Astrocyte (in vitro differentiated cells and primary cell): Measurements from ENCODE around the gene CCSER1. TPM values are rescaled to one million over a fixed set of nuclear protein-coding genes. Genes with fewer than 3 reads are reported as not detected.

Experiments used
- DNase-seq: peaks from one replicate; pipeline ENCODE4 v3.0.0-alpha.2; 2010; ENCODE audit warnings: low read depth
- FAIRE-seq: peaks from 2 replicates; lab custom pipeline; 2011; peaks lifted over from hg19 to GRCh38; lab: Jason Lieb, UNC
- H2AFZ ChIP-seq: 2 replicates; pipeline ENCODE4 v1.6.0; 2012; ENCODE audit warnings: low read depth, low read length, inconsistent platforms
- H3K27ac ChIP-seq: 2 replicates; pipeline ENCODE4 v1.5.1; 2011; ENCODE audit warnings: low read depth, low read length, inconsistent platforms
- H3K27me3 ChIP-seq: 2 replicates; pipeline ENCODE4 v1.6.0; 2011; ENCODE audit warnings: low read length, inconsistent platforms; ENCODE audit not compliant: insufficient read depth
- H3K36me3 ChIP-seq: 2 replicates; pipeline ENCODE4 v1.5.1; 2011; ENCODE audit warnings: low read length, inconsistent platforms; ENCODE audit not compliant: insufficient read depth
- H3K4me1 ChIP-seq: 2 replicates; pipeline ENCODE4 v1.5.1; 2011; ENCODE audit warnings: low read length, inconsistent platforms; ENCODE audit not compliant: insufficient read depth
- H3K4me2 ChIP-seq: 2 replicates; pipeline ENCODE4 v1.6.0; 2012; ENCODE audit warnings: low read length, inconsistent platforms
- H3K4me3 ChIP-seq: 2 replicates; pipeline ENCODE4 v1.5.1; 2011; ENCODE audit warnings: low read depth, mild to moderate bottlenecking, low read length, inconsistent platforms; ENCODE audit not compliant: insufficient read depth
- H3K79me2 ChIP-seq: 2 replicates; pipeline ENCODE4 v1.6.0; 2012; ENCODE audit warnings: mild to moderate bottlenecking, low read length, inconsistent platforms; ENCODE audit not compliant: insufficient read depth
- H3K9ac ChIP-seq: 2 replicates; pipeline ENCODE4 v1.6.0; 2012; ENCODE audit warnings: mild to moderate bottlenecking, low read length, inconsistent platforms
- H3K9me3 ChIP-seq: 2 replicates; pipeline ENCODE4 v1.5.1; 2012; ENCODE audit warnings: low read depth, mild to moderate bottlenecking, low read length, inconsistent platforms; ENCODE audit not compliant: insufficient read depth
- H4K20me1 ChIP-seq: 2 replicates; pipeline ENCODE4 v1.6.0; 2012; ENCODE audit warnings: low read length, inconsistent platforms; ENCODE audit not compliant: insufficient read depth
- H3K27ac Mint-ChIP-seq: one replicate; pipeline ENCODE4 v1.8.0; 2021; ENCODE audit warnings: mild to moderate bottlenecking, mixed read lengths; ENCODE audit not compliant: unreplicated experiment
- H3K27me3 Mint-ChIP-seq: one replicate; pipeline ENCODE4 v1.8.0; 2021; ENCODE audit warnings: low read depth, mixed read lengths; ENCODE audit not compliant: unreplicated experiment
- H3K36me3 Mint-ChIP-seq: one replicate; pipeline ENCODE4 v1.8.0; 2021; ENCODE audit warnings: low read depth, mixed read lengths; ENCODE audit not compliant: unreplicated experiment
- H3K4me1 Mint-ChIP-seq: one replicate; pipeline ENCODE4 v1.8.0; 2021; ENCODE audit warnings: low read depth, mixed read lengths; ENCODE audit not compliant: unreplicated experiment
- H3K4me3 Mint-ChIP-seq: one replicate; pipeline ENCODE4 v1.8.0; 2021; ENCODE audit warnings: mild to moderate bottlenecking, moderate library complexity, mixed read lengths; ENCODE audit not compliant: unreplicated experiment
- H3K9me3 Mint-ChIP-seq: one replicate; pipeline ENCODE4 v1.8.0; 2021; ENCODE audit warnings: mild to moderate bottlenecking, mixed read lengths; ENCODE audit not compliant: unreplicated experiment
- CTCF ChIP-seq: IDR thresholded peaks from 2 replicates; pipeline ENCODE4 v1.5.1; 2011; ENCODE audit warnings: low read depth, mild to moderate bottlenecking, inconsistent platforms, low read length, moderate library complexity; ENCODE audit not compliant: insufficient read depth
- EZH2 ChIP-seq: IDR thresholded peaks from 2 replicates; pipeline ENCODE4 v1.6.1; 2012; ENCODE audit warnings: mild to moderate bottlenecking, low read length, inconsistent platforms; ENCODE audit not compliant: insufficient read depth
- total RNA-seq: library from RNA; stranded (reverse); gene quantifications from 2 replicates; pipeline ENCODE4 v1.2.1, GENCODE V29; 2021

The CCSER1 gene
- total RNA-seq, 1 donor from 2014 or later, result 2.2 TPM

DNA sequence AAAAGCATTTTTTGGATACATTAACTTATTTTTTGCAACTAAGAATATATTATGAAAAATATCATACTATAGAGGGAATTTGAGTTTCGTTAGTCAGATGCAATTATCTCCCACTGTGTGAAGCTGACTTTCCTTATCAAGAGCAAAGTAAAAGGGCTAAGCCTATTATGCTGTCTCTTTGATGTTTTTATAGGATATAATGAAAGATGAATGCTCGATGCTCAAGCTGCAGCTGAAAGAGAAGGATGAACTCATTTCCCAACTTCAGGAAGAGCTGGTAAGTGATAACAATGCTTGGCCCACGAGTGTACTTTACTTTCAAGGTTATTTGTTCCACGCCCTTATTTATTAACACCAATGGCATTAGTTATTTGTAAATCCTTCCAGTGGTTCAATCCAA, 688.4 kb downstream of the CCSER1 start:
- Histone ChIP-seq H3K4me3 (no peak overlapping the region), H3K36me3 (no peaks in the 10 kb centered on the region), H2AFZ (no peak overlapping the region), H3K9me3 (peaks cover 4% of the 10 kb centered on the region), H4K20me1 (no peaks in the 10 kb centered on the region), H3K4me1 (no peaks in the 10 kb centered on the region), H3K27me3 (no peaks in the 10 kb centered on the region), H3K4me2 (no peak overlapping the region), H3K27ac (no peak overlapping the region), H3K9ac (no peak overlapping the region), H3K79me2 (no peaks in the 10 kb centered on the region)
- no peak for FAIRE-seq
- Mint-ChIP-seq H3K36me3 (no peaks in the 10 kb centered on the region), H3K27me3 (no peaks in the 10 kb centered on the region), H3K9me3 (peaks cover 18% of the 10 kb centered on the region), H3K4me1 (no peaks in the 10 kb centered on the region), H3K27ac (no peak overlapping the region), H3K4me3 (no peak overlapping the region)
- no peak for DNase-seq
- TF ChIP-seq EZH2 (no peak), CTCF (no peak)

GRCh38 chr4:90816754-90817153, 689.6 kb downstream of the CCSER1 start:
- H3K9me3 Mint-ChIP-seq, result peaks cover 18% of the 10 kb centered on the region

More at GRCh38 chr4:90816754-90817153, 689.6 kb downstream of the CCSER1 start:
- Histone ChIP-seq H2AFZ (no peak overlapping the region), H3K4me1 (no peaks in the 10 kb centered on the region), H3K4me3 (no peak overlapping the region), H3K9me3 (peaks cover 4% of the 10 kb centered on the region), H3K27me3 (no peaks in the 10 kb centered on the region), H4K20me1 (no peaks in the 10 kb centered on the region), H3K79me2 (no peaks in the 10 kb centered on the region), H3K9ac (no peak overlapping the region), H3K36me3 (no peaks in the 10 kb centered on the region), H3K27ac (no peak overlapping the region), H3K4me2 (no peak overlapping the region)
- TF ChIP-seq EZH2 (no peak), CTCF (no peak)
- no peaks in the 10 kb centered on the region for H3K4me1 Mint-ChIP-seq
- H3K36me3 Mint-ChIP-seq, result no peaks in the 10 kb centered on the region
- no peak overlapping the region for H3K27ac Mint-ChIP-seq
- H3K4me3 Mint-ChIP-seq, result no peak overlapping the region
- no peaks in the 10 kb centered on the region for H3K27me3 Mint-ChIP-seq
- no peak for DNase-seq
- FAIRE-seq, result no peak
